ENCODE results near the gene CCNF.

CCNF gene

GRCh38 chr16:2457267-2457666, 28.0 kb downstream of the CCNF start:
- no peak for TF ChIP-seq ELF4 (IDR thresholded peaks at IDR 0.05)
- no peak for DNase-seq (ENCODE audit: extremely low spot score)
- ChIA-PET CTCF (interaction anchor here (0.6 kb wide), 1 partner anchor 58 kb away, joined by 6 read pairs; no protein-coding TSS in a partner anchor), POLR2A (interaction anchor here (1.2 to 5.1 kb wide), 3 partner anchors 13 to 27 kb away, joined by 3 to 70 read pairs (median 4); partner anchors contain the start of genes NTN3 and TBC1D24)

DNA sequence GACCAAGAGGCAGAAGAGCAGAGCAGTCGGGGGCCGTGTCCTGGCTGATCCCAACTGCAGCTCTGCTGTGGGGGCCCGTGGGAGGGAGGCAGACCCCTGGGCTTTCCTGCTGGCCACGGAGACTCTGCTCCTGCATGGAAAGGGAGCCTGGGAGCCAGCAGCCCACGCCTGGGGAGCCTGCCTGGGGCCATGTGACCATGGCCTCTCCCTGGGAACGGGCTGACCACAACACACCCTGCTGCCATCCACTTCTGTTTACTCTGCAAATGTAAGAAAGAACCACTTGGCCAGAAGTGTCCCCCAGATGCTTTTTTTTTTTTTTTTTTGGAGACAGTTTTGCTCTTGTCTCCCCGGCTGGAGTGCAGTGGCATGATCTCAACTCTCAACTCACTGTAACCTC, 28.7 kb downstream of the CCNF start:
- no peak for DNase-seq (ENCODE audit: extremely low spot score)
- CTCF ChIA-PET: interaction anchor here (0.6 kb wide), 1 partner anchor 17 kb away, joined by 4 read pairs; no protein-coding TSS in a partner anchor
- POLR2A ChIA-PET: interaction anchor here (0.8 to 5.1 kb wide), 3 partner anchors 9 to 17 kb away, joined by 3 to 70 read pairs (median 3); partner anchors contain the start of genes NTN3 and TBC1D24
- TF ChIP-seq CTBP1 (IDR thresholded peaks at IDR 0.05; ENCODE audit: borderline replicate concordance) (no peak), BHLHE40 (IDR thresholded peaks at IDR 0.05; ENCODE audit: borderline replicate concordance) (no peak), ELF4 (IDR thresholded peaks at IDR 0.05) (no peak), LEF1 (IDR thresholded peaks at IDR 0.05; ENCODE audit: borderline replicate concordance) (no peak), PKNOX1 (IDR thresholded peaks at IDR 0.05) (no peak), HDGF (IDR thresholded peaks at IDR 0.05; ENCODE audit: borderline replicate concordance) (no peak)

- TF ChIP-seq PKNOX1 (IDR thresholded peaks at IDR 0.05) (no peak), NFRKB (IDR thresholded peaks at IDR 0.05) (no peak), ELF4 (IDR thresholded peaks at IDR 0.05) (no peak), LEF1 (IDR thresholded peaks at IDR 0.05; ENCODE audit: borderline replicate concordance) (no peak), SUZ12 (IDR thresholded peaks at IDR 0.05) (no peak), BHLHE40 (IDR thresholded peaks at IDR 0.05; ENCODE audit: borderline replicate concordance) (no peak), L3MBTL2 (conservative IDR thresholded peaks at IDR 0.05) (no peak), ZNF384 (IDR thresholded peaks at IDR 0.05) (no peak), HDGF (IDR thresholded peaks at IDR 0.05; ENCODE audit: borderline replicate concordance) (no peak), FOXA1 (IDR thresholded peaks at IDR 0.05) (no peak), SP1 (IDR thresholded peaks at IDR 0.05) (no peak), CTBP1 (IDR thresholded peaks at IDR 0.05; ENCODE audit: borderline replicate concordance) (no peak), ARNT (IDR thresholded peaks at IDR 0.05) (no peak)
Observed at GRCh38 chr16:2458887-2459646, 29.8 kb downstream of the CCNF start.

GRCh38 chr16:2459647-2460390, 30.6 kb downstream of the CCNF start, which contains the start of gene TEDC2:
TEDC2 (plus strand) TSS chr16:2460109; CDS start chr16:2460145, 36 bp downstream.
- POLR2A ChIA-PET: interaction anchor here (0.7 to 5.1 kb wide), 15 partner anchors 9 to 223 kb away, joined by 3 to 70 read pairs (median 6); partner anchors contain the start of genes ATP6V0C, CCNF, KCTD5 and NTN3
- DNase-seq (ENCODE audit: extremely low spot score): peak; percentile 96
- peak; percentile 68 for TF ChIP-seq L3MBTL2 (conservative IDR thresholded peaks at IDR 0.05)
- no peak for TF ChIP-seq ELF4 (IDR thresholded peaks at IDR 0.05)
- CTCF ChIA-PET: interaction anchor here (0.5 kb wide), 1 partner anchor 47 kb away, joined by 3 read pairs; no protein-coding TSS in a partner anchor

More at GRCh38 chr16:2458887-2459646, 29.8 kb downstream of the CCNF start:
- POLR2A ChIA-PET: interaction anchor here (0.7 to 5.1 kb wide), 15 partner anchors 8 to 189 kb away, joined by 3 to 70 read pairs (median 6); partner anchors contain the start of genes ATP6V0C, CCNF, NTN3 and TBC1D24
- DNase-seq (ENCODE audit: extremely low spot score): no peak
- CTCF ChIA-PET: interaction anchor here (0.5 to 0.6 kb wide), 2 partner anchors 18 to 46 kb away, joined by 3 to 4 read pairs; no protein-coding TSS in a partner anchor

DNA sequence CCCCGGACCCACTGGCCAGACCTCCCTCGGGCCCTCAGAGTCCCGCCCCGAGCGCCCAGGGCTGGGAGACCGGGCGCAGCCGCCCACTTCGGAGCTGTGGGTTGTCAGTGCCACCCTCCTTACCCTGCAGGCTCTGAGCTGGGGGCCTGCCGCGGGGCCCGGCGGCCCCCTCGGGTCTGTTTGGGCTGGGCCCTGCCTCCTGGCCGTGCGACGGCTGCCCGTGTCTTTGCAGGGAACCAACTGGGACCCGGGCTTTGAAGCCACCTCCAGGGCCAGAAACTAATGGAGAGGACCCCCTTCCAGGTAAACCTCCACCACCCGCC, 31.1 kb downstream of the CCNF start:
- TF ChIP-seq FOXK2 (IDR thresholded peaks at IDR 0.05): no peak
- TF ChIP-seq L3MBTL2 (conservative IDR thresholded peaks at IDR 0.05): 0 out of 2 replicates have a peak, but pooled peaks have one; percentile 11
- POLR2A ChIA-PET: interaction anchor here (0.7 to 5.1 kb wide), 13 partner anchors 10 to 222 kb away, joined by 3 to 70 read pairs (median 7); partner anchors contain the start of genes CCNF, KCTD5, NTN3 and TBC1D24
- DNase-seq (ENCODE audit: extremely low spot score): no peak
- CTCF ChIA-PET: no interaction called here

- ChIA-PET CTCF (no interaction called here), POLR2A (interaction anchor here (1.5 to 5.1 kb wide), 4 partner anchors 9 to 191 kb away, joined by 7 to 70 read pairs (median 10); partner anchors contain the start of genes NTN3 and TBC1D24)
- DNase-seq (ENCODE audit: extremely low spot score): no peak
- TF ChIP-seq LEF1 (IDR thresholded peaks at IDR 0.05; ENCODE audit: borderline replicate concordance) (no peak), ARNT (IDR thresholded peaks at IDR 0.05) (no peak), HDGF (IDR thresholded peaks at IDR 0.05; ENCODE audit: borderline replicate concordance) (no peak), FOXA1 (IDR thresholded peaks at IDR 0.05) (no peak), ZNF384 (IDR thresholded peaks at IDR 0.05) (no peak), SP1 (IDR thresholded peaks at IDR 0.05) (no peak), BHLHE40 (IDR thresholded peaks at IDR 0.05; ENCODE audit: borderline replicate concordance) (no peak), NFRKB (IDR thresholded peaks at IDR 0.05) (no peak), SUZ12 (IDR thresholded peaks at IDR 0.05) (no peak), FOXM1 (IDR thresholded peaks at IDR 0.05; ENCODE audit: borderline replicate concordance) (no peak), ELF4 (IDR thresholded peaks at IDR 0.05) (no peak), PKNOX1 (IDR thresholded peaks at IDR 0.05) (no peak), CTBP1 (IDR thresholded peaks at IDR 0.05; ENCODE audit: borderline replicate concordance) (no peak), TARDBP (IDR thresholded peaks at IDR 0.05) (no peak)
Observed at GRCh38 chr16:2460916-2461315, 31.7 kb downstream of the CCNF start.
